Astrocyte (in vitro differentiated cells and primary cell): ENCODE results near the gene NFS1.

Experiments used
- CTCF ChIP-seq: IDR thresholded peaks from 2 replicates; pipeline ENCODE4 v1.5.1; 2011; ENCODE audit warnings: low read depth, mild to moderate bottlenecking, inconsistent platforms, low read length, moderate library complexity; ENCODE audit not compliant: insufficient read depth
- EZH2 ChIP-seq: IDR thresholded peaks from 2 replicates; pipeline ENCODE4 v1.6.1; 2012; ENCODE audit warnings: mild to moderate bottlenecking, low read length, inconsistent platforms; ENCODE audit not compliant: insufficient read depth

DNA sequence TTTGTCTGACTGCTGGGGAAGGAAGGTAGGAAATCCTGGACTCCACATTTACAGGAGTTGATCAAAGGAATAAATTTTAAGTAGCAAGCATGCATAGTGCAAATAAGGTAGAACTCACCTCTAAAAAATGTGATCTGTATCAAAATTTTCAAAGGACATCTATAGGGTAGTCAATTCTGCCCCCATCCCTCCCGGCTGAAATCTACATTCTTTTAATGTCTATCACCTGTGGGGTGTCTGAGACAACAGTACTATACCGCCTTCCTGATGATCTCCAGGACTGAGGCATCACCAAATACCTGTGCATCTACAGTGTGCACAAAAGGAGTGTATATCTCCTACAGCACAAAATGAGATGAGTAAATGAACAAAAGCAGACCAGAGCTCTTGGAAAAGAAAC lies 54.3 kb downstream of the NFS1 start:
- TF ChIP-seq CTCF (no peak), EZH2 (no peak)
